ENCODE results near the gene FSTL5. TPM values are rescaled to one million over a fixed set of nuclear protein-coding genes. Genes with fewer than 3 reads are reported as not detected.

The FSTL5 gene
- total RNA-seq, 1 donor from 2014 or later = 0.08 TPM

DNA sequence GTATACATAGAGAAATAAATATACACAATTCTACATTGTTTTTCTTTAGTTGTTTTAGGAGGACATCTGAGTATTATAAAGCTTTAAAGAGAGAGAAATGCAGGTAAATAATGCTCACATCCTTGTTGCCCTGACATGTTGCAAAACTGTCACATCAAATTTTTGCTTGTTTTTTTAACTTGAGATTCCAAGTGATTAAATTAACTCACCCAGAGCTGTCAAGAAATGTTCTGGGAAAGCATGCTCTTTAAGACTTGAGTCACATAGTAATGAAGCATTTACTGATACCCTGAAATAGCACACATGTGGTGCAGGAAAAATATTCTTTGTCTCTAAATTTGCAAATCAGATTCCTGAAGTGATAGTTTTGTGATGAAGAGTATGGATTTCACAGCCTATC is 665.6 kb downstream of the FSTL5 start:
- Mint-ChIP-seq H3K27ac (ENCODE audit: unreplicated experiment) (no peak overlapping the region), H3K4me3 (ENCODE audit: unreplicated experiment) (no peak overlapping the region), H3K9me3 (ENCODE audit: unreplicated experiment) (no peaks in the 10 kb centered on the region), H3K36me3 (ENCODE audit: low read depth, unreplicated experiment) (no peaks in the 10 kb centered on the region), H3K4me1 (ENCODE audit: unreplicated experiment) (no peaks in the 10 kb centered on the region), H3K27me3 (ENCODE audit: unreplicated experiment) (peaks cover 1% of the 10 kb centered on the region)
- DNase-seq (ENCODE audit: low spot score) = no peak
- TF ChIP-seq, protein P1, sequence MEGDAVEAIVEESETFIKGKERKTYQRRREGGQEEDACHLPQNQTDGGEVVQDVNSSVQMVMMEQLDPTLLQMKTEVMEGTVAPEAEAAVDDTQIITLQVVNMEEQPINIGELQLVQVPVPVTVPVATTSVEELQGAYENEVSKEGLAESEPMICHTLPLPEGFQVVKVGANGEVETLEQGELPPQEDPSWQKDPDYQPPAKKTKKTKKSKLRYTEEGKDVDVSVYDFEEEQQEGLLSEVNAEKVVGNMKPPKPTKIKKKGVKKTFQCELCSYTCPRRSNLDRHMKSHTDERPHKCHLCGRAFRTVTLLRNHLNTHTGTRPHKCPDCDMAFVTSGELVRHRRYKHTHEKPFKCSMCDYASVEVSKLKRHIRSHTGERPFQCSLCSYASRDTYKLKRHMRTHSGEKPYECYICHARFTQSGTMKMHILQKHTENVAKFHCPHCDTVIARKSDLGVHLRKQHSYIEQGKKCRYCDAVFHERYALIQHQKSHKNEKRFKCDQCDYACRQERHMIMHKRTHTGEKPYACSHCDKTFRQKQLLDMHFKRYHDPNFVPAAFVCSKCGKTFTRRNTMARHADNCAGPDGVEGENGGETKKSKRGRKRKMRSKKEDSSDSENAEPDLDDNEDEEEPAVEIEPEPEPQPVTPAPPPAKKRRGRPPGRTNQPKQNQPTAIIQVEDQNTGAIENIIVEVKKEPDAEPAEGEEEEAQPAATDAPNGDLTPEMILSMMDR (IDR thresholded peaks at IDR 0.05; ENCODE audit: unreplicated experiment) = no peak

DNA sequence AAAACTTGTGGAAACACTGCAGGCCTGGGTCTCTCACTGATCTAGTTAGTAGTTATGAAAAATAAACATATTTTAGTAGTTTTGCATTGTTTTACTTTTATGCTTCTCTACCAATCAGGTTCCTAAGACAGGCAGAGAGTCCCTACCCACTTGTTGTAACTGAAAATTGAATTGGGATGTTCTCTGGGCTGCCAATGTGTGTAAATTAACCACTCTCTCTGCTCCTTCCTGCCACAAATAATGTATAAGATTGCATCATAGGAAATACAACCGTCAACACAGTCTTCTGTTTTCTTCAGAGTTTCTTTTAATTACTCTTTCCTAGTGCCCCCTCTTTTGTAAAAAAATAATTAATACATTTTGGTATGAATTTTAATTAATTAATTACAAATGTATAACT is 677.3 kb downstream of the FSTL5 start:
- Mint-ChIP-seq H3K4me1 (ENCODE audit: unreplicated experiment) (no peaks in the 10 kb centered on the region), H3K4me3 (ENCODE audit: unreplicated experiment) (no peak overlapping the region), H3K9me3 (ENCODE audit: unreplicated experiment) (no peaks in the 10 kb centered on the region), H3K36me3 (ENCODE audit: low read depth, unreplicated experiment) (no peaks in the 10 kb centered on the region), H3K27me3 (ENCODE audit: unreplicated experiment) (no peaks in the 10 kb centered on the region), H3K27ac (ENCODE audit: unreplicated experiment) (no peak overlapping the region)
- no peak for DNase-seq (ENCODE audit: low spot score)
- TF ChIP-seq, protein P1 (IDR thresholded peaks at IDR 0.05; ENCODE audit: unreplicated experiment) = no peak

DNA sequence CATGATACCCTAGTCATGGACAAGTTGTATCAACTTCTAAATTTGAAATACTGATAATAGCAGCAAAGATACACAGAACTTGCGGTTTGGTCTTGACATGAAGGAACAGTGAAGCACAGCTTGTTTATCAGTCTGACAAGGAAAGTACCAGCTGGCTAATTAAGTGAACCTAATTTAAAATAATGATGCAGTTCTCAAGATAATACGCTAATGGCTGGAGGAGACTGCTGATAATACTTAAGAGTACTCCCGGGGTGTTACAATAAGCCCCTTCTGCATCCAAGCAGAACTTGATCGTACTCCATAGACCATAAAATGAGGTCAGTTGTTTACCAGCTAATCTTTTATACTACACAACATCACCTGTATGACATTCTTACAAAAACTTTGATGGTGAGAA is 697.5 kb downstream of the FSTL5 start:
- Mint-ChIP-seq H3K4me3 (ENCODE audit: unreplicated experiment) (no peak overlapping the region), H3K9me3 (ENCODE audit: unreplicated experiment) (no peaks in the 10 kb centered on the region), H3K27me3 (ENCODE audit: unreplicated experiment) (no peaks in the 10 kb centered on the region), H3K27ac (ENCODE audit: unreplicated experiment) (no peak overlapping the region), H3K4me1 (ENCODE audit: unreplicated experiment) (peaks cover 4% of the 10 kb centered on the region), H3K36me3 (ENCODE audit: low read depth, unreplicated experiment) (no peaks in the 10 kb centered on the region)
- TF ChIP-seq, protein P1 (IDR thresholded peaks at IDR 0.05; ENCODE audit: unreplicated experiment) = no peak
- no peak for DNase-seq (ENCODE audit: low spot score)

DNA sequence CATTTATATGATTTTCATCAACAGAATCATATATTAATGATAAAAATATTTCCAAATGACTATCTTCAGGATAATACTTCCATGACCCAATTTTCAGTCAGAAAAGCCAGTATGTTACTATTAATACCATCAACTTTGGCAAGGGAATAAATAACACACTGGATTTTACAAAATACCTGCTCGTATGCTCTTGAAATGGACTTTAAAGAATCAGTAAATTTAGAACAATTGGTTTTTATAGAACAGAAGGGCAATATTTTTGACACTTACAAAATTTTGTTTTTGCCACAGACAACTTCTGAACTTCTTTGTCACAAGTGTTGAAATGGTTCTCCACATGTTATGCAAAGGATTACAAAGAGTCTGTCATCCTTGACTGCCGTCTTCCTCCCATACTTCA is 700.4 kb downstream of the FSTL5 start:
- DNase-seq (ENCODE audit: low spot score) = no peak
- no peaks in the 10 kb centered on the region for H3K27me3 Mint-ChIP-seq (ENCODE audit: unreplicated experiment)
- no peak overlapping the region for H3K4me3 Mint-ChIP-seq (ENCODE audit: unreplicated experiment)
- H3K27ac Mint-ChIP-seq (ENCODE audit: unreplicated experiment) = no peak overlapping the region
- no peaks in the 10 kb centered on the region for H3K9me3 Mint-ChIP-seq (ENCODE audit: unreplicated experiment)
- peaks cover 9% of the 10 kb centered on the region for H3K4me1 Mint-ChIP-seq (ENCODE audit: unreplicated experiment)
- H3K36me3 Mint-ChIP-seq (ENCODE audit: low read depth, unreplicated experiment) = no peaks in the 10 kb centered on the region
- TF ChIP-seq, protein P1 (IDR thresholded peaks at IDR 0.05; ENCODE audit: unreplicated experiment) = no peak

DNA sequence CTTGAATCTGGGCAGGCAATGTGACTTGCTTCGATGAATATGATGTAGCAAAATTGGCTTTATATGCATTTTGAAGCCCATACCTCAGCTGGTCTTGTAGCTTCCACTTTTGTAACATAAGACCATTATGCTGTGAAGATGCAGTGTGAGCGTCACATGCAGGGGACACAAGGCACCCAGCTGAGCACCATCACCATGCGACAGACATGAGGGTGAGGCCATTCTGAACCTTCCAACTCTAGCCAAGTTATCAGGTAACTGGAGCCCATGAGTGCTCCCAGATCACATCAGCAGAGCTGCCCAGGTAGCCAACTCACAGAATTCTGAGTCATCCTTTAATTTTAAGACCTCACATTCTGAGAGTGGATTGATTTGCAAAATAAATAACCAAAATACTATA is 705.9 kb downstream of the FSTL5 start:
- TF ChIP-seq, protein P1 (IDR thresholded peaks at IDR 0.05; ENCODE audit: unreplicated experiment) = no peak
- Mint-ChIP-seq H3K4me1 (ENCODE audit: unreplicated experiment) (peaks cover 5% of the 10 kb centered on the region), H3K36me3 (ENCODE audit: low read depth, unreplicated experiment) (no peaks in the 10 kb centered on the region), H3K27ac (ENCODE audit: unreplicated experiment) (no peak overlapping the region), H3K9me3 (ENCODE audit: unreplicated experiment) (no peaks in the 10 kb centered on the region), H3K4me3 (ENCODE audit: unreplicated experiment) (no peak overlapping the region), H3K27me3 (ENCODE audit: unreplicated experiment) (no peaks in the 10 kb centered on the region)
- DNase-seq (ENCODE audit: low spot score) = no peak
